Coronary artery (tissue), 2 donors: ENCODE measurements around the gene STPG1.
A peak's percentile ranks its signal among the peaks of the same experiment; 100 is the strongest.

Source experiments
- DNase-seq: peaks from one replicate; pipeline ENCODE4 v3.0.0-alpha.2; 2017; ENCODE audit warnings: low spot score
- H3K27ac ChIP-seq, 2 donors: fragments of 200-600 bp; sonication (generic); one replicate each; pipeline ENCODE4 v1.5.1; 2016 to 2019
- H3K4me3 ChIP-seq: fragments of 200-600 bp; sonication (generic); 2 replicates; pipeline ENCODE4 v1.5.1; 2016; ENCODE audit warnings: mild to moderate bottlenecking, moderate library complexity
- TF ChIP-seq, protein P1 (sequence below): fragments of 200-600 bp; sonication (generic); IDR thresholded peaks from one replicate; pipeline ENCODE4 v1.5.1; 2019; ENCODE audit warnings: antibody characterized with exemption

The STPG1 gene

DNA sequence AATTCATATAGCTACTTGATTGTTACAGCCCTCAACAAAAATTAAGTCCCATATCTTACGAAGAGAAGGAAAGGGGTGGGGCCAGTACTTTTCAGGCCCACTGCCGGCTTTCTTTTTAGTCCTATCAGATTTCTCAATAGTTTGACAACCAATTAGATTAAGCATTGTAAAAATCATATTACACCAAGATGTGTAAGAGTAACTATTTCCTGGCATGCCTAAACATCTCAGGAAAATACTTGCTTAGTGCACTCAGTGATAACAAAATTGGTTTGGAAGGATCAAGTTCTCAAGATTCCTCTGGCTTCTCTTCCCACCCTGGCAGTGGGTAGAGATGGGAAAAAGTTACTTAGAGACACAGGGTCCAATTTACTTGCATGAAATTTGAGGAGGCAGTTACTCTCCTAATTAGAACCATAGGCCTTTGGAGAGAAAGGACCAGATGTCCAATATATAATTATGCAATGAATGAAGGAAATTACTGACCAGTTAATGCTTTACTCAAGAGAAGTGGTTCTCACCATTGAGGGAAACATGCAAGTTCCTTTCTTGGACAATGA, 30.1 kb downstream of the STPG1 start:
- Histone ChIP-seq H3K27ac (peak overlapping the region in 1 of 2 donors; percentile 24), H3K4me3 (no peak overlapping the region)
- TF ChIP-seq, protein P1, sequence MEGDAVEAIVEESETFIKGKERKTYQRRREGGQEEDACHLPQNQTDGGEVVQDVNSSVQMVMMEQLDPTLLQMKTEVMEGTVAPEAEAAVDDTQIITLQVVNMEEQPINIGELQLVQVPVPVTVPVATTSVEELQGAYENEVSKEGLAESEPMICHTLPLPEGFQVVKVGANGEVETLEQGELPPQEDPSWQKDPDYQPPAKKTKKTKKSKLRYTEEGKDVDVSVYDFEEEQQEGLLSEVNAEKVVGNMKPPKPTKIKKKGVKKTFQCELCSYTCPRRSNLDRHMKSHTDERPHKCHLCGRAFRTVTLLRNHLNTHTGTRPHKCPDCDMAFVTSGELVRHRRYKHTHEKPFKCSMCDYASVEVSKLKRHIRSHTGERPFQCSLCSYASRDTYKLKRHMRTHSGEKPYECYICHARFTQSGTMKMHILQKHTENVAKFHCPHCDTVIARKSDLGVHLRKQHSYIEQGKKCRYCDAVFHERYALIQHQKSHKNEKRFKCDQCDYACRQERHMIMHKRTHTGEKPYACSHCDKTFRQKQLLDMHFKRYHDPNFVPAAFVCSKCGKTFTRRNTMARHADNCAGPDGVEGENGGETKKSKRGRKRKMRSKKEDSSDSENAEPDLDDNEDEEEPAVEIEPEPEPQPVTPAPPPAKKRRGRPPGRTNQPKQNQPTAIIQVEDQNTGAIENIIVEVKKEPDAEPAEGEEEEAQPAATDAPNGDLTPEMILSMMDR = no peak
- DNase-seq = no peak

GRCh38 chr1:24382165-24382577, 31.4 kb downstream of the STPG1 start:
- no peak for DNase-seq
- H3K27ac ChIP-seq = no peak overlapping the region
- no peak overlapping the region for H3K4me3 ChIP-seq
- TF ChIP-seq, protein P1 = no peak

DNA sequence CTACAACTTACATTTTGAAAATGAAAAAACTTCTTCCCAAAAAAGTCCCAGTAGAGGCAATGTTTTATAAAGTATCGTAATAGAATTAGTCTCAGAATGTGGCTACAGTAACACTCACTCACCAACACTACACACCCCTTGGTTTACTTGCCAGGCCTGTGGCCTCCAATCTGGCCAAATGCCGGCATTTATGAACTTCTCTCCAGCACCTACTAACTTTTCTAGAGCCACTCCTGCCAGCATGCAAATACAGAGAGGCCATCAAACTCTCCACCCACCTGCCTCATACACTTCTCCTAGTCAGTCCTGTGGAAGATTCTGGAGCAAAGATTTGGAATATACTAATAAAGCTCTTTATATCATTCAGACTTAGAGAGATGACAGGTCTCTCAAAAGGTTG, 32.3 kb downstream of the STPG1 start:
- no peak for DNase-seq
- TF ChIP-seq, protein P1 = no peak
- Histone ChIP-seq H3K27ac (no peak overlapping the region), H3K4me3 (no peak overlapping the region)

- TF ChIP-seq, protein P1 = no peak
- DNase-seq = no peak
- no peak overlapping the region for H3K27ac ChIP-seq
These were observed 33.1 kb downstream of the STPG1 start for GRCh38 chr1:24380508-24380907.

GRCh38 chr1:24379733-24380315, 33.8 kb downstream of the STPG1 start:
- Histone ChIP-seq H3K27ac (no peak overlapping the region), H3K4me3 (no peak overlapping the region)
- no peak for DNase-seq
- TF ChIP-seq, protein P1 = no peak

More at GRCh38 chr1:24380508-24380907, 33.1 kb downstream of the STPG1 start:
- no peak overlapping the region for H3K4me3 ChIP-seq

- Histone ChIP-seq H3K27ac (no peak overlapping the region), H3K4me3 (no peak overlapping the region)
- TF ChIP-seq, protein P1 = no peak
- no peak for DNase-seq
These were observed 38.4 kb downstream of the STPG1 start for GRCh38 chr1:24374891-24375786.
